ENCODE results near the gene CNKSR1. TPM values are rescaled to one million over a fixed set of nuclear protein-coding genes. Genes with fewer than 3 reads are reported as not detected.

CNKSR1 gene
- polyA plus RNA-seq, 3 donors: 1.4 TPM; not detected in 2

GRCh38 chr1:26190373-26190987 is 13.2 kb downstream of the CNKSR1 start, which contains the start of gene CATSPER4:
Gene CATSPER4 (plus strand): TSS chr1:26190602. CDS start chr1:26190628, 26 bp downstream.
- H3K79me2 ChIP-seq (ENCODE audit: insufficient read depth, low read length): no peaks in the 10 kb centered on the region
- intact Hi-C loops (cut with micrococcal nuclease): no loop called here
- H3K36me3 ChIP-seq (replicated peaks in 1 of 2; ENCODE audit: control insufficient read depth in 1 of 2, insufficient read depth in 2 of 2, low read length in 2 of 2): no peaks in the 10 kb centered on the region
- WGBS (ENCODE audit: insufficient coverage): 69% methylated on average over 11 of the region's 16 CpGs
- H3K9ac ChIP-seq (ENCODE audit: insufficient read depth, low read length, poor library complexity, severe bottlenecking): no peak within 1 kb of the TSS
- H3K4me1 Mint-ChIP-seq: no peaks in the 10 kb centered on the region
- no peaks in the 10 kb centered on the region for H3K4me1 ChIP-seq (ENCODE audit: control insufficient read depth in 1 of 2, insufficient read depth in 2 of 2, low read length in 2 of 2)
- no peaks in the 10 kb centered on the region for H3K36me3 Mint-ChIP-seq
- peaks cover 0 to 3% (median 2%) of the 10 kb centered on the region in 3 donors for H3K27me3 Mint-ChIP-seq (ENCODE audit: low read depth in 3 of 3)
- H3K4me2 ChIP-seq (replicated peaks; ENCODE audit: extremely low read depth, low read length, poor library complexity, severe bottlenecking): no peak within 1 kb of the TSS
- peak within 1 kb of the TSS in 1 of 7 donors; percentile 47 for H3K27ac Mint-ChIP-seq
- H2AFZ ChIP-seq (ENCODE audit: insufficient read depth, low read depth, low read length, poor library complexity, severe bottlenecking): no peak within 1 kb of the TSS
- H3K27me3 ChIP-seq (ENCODE audit: control insufficient read depth in 2 of 2, insufficient read depth in 2 of 2, low read length in 2 of 2): no peaks in the 10 kb centered on the region
- H3K9me3 Mint-ChIP-seq: no peaks in the 10 kb centered on the region
- H3K27ac ChIP-seq (ENCODE audit: low read depth in 1 of 2, low read length in 2 of 2): no peak within 1 kb of the TSS
- H3K9me3 ChIP-seq (replicated peaks in 1 of 2; ENCODE audit: control insufficient read depth in 1 of 2, insufficient read depth in 1 of 2, low read length in 2 of 2): no peaks in the 10 kb centered on the region
- no peaks in the 10 kb centered on the region for H4K20me1 ChIP-seq (ENCODE audit: insufficient read depth, low read length)
- H3K4me3 ChIP-seq (replicated peaks in 1 of 3; ENCODE audit: low read depth in 2 of 3, low read length in 3 of 3): no peak within 1 kb of the TSS
- DNase-seq: no peak
- TF ChIP-seq CTCF (IDR thresholded peaks at IDR 0.05): no peak
- H3K4me3 Mint-ChIP-seq: no peak within 1 kb of the TSS

GRCh38 chr1:26191739-26192138 is 14.4 kb downstream of the CNKSR1 start:
- H3K4me1 ChIP-seq (ENCODE audit: control insufficient read depth in 1 of 2, insufficient read depth in 2 of 2, low read length in 2 of 2): no peaks in the 10 kb centered on the region
- H3K27ac Mint-ChIP-seq: peak overlapping the region in 1 of 7 donors; percentile 12
- no peaks in the 10 kb centered on the region for H3K9me3 Mint-ChIP-seq
- H3K4me3 Mint-ChIP-seq: no peak overlapping the region
- peaks cover 2 to 3% (median 3%) of the 10 kb centered on the region in 3 donors for H3K27me3 Mint-ChIP-seq (ENCODE audit: low read depth in 3 of 3)
- H3K4me1 Mint-ChIP-seq: no peaks in the 10 kb centered on the region
- H2AFZ ChIP-seq (ENCODE audit: insufficient read depth, low read depth, low read length, poor library complexity, severe bottlenecking): no peak overlapping the region
- no peak overlapping the region for H3K4me3 ChIP-seq (replicated peaks in 1 of 3; ENCODE audit: low read depth in 2 of 3, low read length in 3 of 3)
- TF ChIP-seq CTCF (IDR thresholded peaks at IDR 0.05): no peak
- no peaks in the 10 kb centered on the region for H3K36me3 ChIP-seq (replicated peaks in 1 of 2; ENCODE audit: control insufficient read depth in 1 of 2, insufficient read depth in 2 of 2, low read length in 2 of 2)
- intact Hi-C loops (cut with micrococcal nuclease): no loop called here
- no peak overlapping the region for H3K9ac ChIP-seq (ENCODE audit: insufficient read depth, low read length, poor library complexity, severe bottlenecking)
- H3K9me3 ChIP-seq (replicated peaks in 1 of 2; ENCODE audit: control insufficient read depth in 1 of 2, insufficient read depth in 1 of 2, low read length in 2 of 2): no peaks in the 10 kb centered on the region
- no peak overlapping the region for H3K27ac ChIP-seq (ENCODE audit: low read depth in 1 of 2, low read length in 2 of 2)
- WGBS (ENCODE audit: insufficient coverage): no CpG with 5 or more reads among the region's 3 CpGs
- no peaks in the 10 kb centered on the region for H3K27me3 ChIP-seq (ENCODE audit: control insufficient read depth in 2 of 2, insufficient read depth in 2 of 2, low read length in 2 of 2)
- no peaks in the 10 kb centered on the region for H3K36me3 Mint-ChIP-seq
- no peaks in the 10 kb centered on the region for H4K20me1 ChIP-seq (ENCODE audit: insufficient read depth, low read length)
- DNase-seq: no peak
- no peaks in the 10 kb centered on the region for H3K79me2 ChIP-seq (ENCODE audit: insufficient read depth, low read length)
- no peak overlapping the region for H3K4me2 ChIP-seq (replicated peaks; ENCODE audit: extremely low read depth, low read length, poor library complexity, severe bottlenecking)

Measured in CD14-positive monocyte (primary cell).